GM12892 (cell line): ENCODE results near the gene SMG9.
"Not testable (repeated sequence)": the region's sequence is repeated elsewhere in the genome, so short reads cannot be mapped to it uniquely, and the experiment has no call there.

ENCODE experiments used
- DNase-seq: peaks from one replicate; pipeline ENCODE4 v3.0.0; 2011; ENCODE audit not compliant: insufficient read length
- FAIRE-seq: peaks from 2 replicates; lab custom pipeline; 2011; peaks lifted over from hg19 to GRCh38; lab: Jason Lieb, UNC
- POLR2A ChIP-seq: IDR thresholded peaks from 2 replicates; pipeline ENCODE4 v1.6.1; 2011; ENCODE audit warnings: low read depth, low read length, control low read depth
- POLR2AphosphoS5 ChIP-seq: IDR thresholded peaks from 2 replicates; pipeline ENCODE4 v1.6.1; 2011; ENCODE audit warnings: low read depth, low read length, control low read depth
- TAF1 ChIP-seq: IDR thresholded peaks from 2 replicates; pipeline ENCODE4 v1.6.1; 2011; ENCODE audit warnings: low read depth, mild to moderate bottlenecking, control low read depth, low read length, borderline replicate concordance

The SMG9 gene

DNA sequence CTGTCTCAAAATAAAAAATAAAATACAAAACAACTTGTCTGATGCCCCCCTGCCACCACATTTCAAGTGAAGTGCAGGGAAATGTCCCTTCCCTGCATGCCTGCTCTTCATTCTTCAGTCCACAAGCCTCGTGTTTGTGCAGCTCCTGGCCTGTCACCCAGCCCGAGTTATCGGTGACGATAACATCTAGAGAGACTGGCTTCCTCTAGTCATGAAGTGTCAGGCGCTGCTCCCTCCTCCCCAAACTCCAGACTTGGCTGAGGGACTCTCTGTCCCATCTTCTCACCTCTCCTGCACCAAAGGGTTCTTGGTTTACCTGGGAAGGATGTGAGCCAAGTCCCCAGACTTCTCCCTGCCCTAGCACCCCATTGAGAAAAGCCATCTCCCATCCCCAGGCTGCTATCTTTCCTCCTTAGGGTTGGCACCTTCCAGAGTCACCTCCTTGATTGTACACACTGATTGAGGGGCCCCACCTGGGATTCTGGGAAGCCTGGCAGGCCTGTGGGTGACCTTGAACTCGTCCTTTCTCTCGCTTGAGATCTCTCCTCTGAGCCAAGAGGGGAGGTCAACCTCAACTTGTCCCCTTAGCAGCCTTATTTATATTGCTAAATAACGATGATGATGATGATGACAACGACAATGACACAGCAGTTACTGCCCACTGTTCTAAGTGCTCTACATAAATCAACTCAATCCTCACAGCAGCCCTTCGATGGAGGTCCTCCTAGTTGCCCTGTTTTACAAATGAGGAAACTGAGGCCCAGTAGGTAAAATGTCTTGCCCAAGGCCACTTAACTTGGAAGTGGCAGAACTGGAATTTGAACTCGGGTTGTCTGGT, 71.7 kb downstream of the SMG9 start:
- no peak for DNase-seq
- TF ChIP-seq TAF1: no peak
- TF ChIP-seq POLR2AphosphoS5: no peak
- no peak for TF ChIP-seq POLR2A
- no peak for FAIRE-seq

- not testable (repeated sequence) for FAIRE-seq, DNase-seq
Measured at GRCh38 chr19:43682269-43682668, 72.5 kb downstream of the SMG9 start.

DNA sequence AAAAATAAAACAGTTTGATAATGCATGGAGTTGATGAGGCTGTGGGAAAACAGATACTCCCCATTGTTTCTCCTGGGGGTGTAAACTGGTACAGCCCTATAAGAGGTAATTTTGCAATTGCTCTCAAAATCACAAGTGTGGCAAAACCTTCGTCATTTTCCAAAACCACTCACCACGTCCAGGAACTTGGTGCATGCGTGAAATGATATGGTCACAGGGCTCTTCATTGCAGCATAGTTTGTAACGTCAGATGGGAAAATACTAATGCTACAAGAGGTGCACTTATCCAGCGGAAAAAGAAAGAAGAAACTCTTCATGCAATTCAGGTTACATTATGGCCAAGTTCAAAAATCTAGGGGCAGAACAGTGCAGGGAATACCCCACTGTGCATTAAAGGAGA, 72.9 kb downstream of the SMG9 start:
- TF ChIP-seq TAF1: no peak
- TF ChIP-seq POLR2A: no peak
- no peak for TF ChIP-seq POLR2AphosphoS5
- FAIRE-seq (no peak), DNase-seq (no peak)

GRCh38 chr19:43678512-43679261, 76.1 kb downstream of the SMG9 start:
- FAIRE-seq (no peak), DNase-seq (no peak)
- TF ChIP-seq POLR2A (no peak), POLR2AphosphoS5 (no peak), TAF1 (no peak)
